ENCODE data around the gene RBM15. TPM values are rescaled to one million over a fixed set of nuclear protein-coding genes. Genes with fewer than 3 reads are reported as not detected.

RBM15 gene
- total RNA-seq, result 31.6 and 31.9 TPM in 2 replicates
- long read RNA-seq, full-length matches to known transcripts, result 8 of 14 reads
- long read RNA-seq, partial matches to known transcripts, result 0 of 14 reads
- long read RNA-seq, other reads (novel, unspliced or antisense), result 6 of 14 reads

GRCh38 chr1:110338886-110339406, at the start of gene RBM15:
TSS of gene RBM15 (plus strand) at chr1:110339377. CDS start at chr1:110339406, 29 bp downstream.
- Mint-ChIP-seq H3K27ac (no peak within 1 kb of the TSS), H3K36me3 (ENCODE audit: insufficient read depth) (peaks cover 21% of the 10 kb centered on the region), H3K4me1 (ENCODE audit: low read depth) (peaks cover 45% of the 10 kb centered on the region), H3K4me3 (ENCODE audit: low read depth) (no peak within 1 kb of the TSS), H3K9me3 (ENCODE audit: low read depth) (no peaks in the 10 kb centered on the region), H3K27me3 (peaks cover 3% of the 10 kb centered on the region)
- no peak for TF ChIP-seq CTCF (IDR thresholded peaks at IDR 0.05; ENCODE audit: unreplicated experiment)
- peak; percentile 95 for DNase-seq (ENCODE audit: low spot score, unreplicated experiment)

- Mint-ChIP-seq H3K27me3 (peaks cover 35% of the 10 kb centered on the region), H3K27ac (no peak overlapping the region), H3K36me3 (ENCODE audit: insufficient read depth) (no peaks in the 10 kb centered on the region), H3K9me3 (ENCODE audit: low read depth) (no peaks in the 10 kb centered on the region), H3K4me1 (ENCODE audit: low read depth) (peaks cover 5% of the 10 kb centered on the region), H3K4me3 (ENCODE audit: low read depth) (no peak overlapping the region)
- no peak for TF ChIP-seq CTCF (IDR thresholded peaks at IDR 0.05; ENCODE audit: unreplicated experiment)
- no peak for DNase-seq (ENCODE audit: low spot score, unreplicated experiment)
These were observed 47.7 kb upstream of the RBM15 start for GRCh38 chr1:110291241-110292030.

- no peak for TF ChIP-seq CTCF (IDR thresholded peaks at IDR 0.05; ENCODE audit: unreplicated experiment)
- Mint-ChIP-seq H3K27ac (no peak overlapping the region), H3K4me1 (ENCODE audit: low read depth) (peaks cover 5% of the 10 kb centered on the region), H3K27me3 (peaks cover 37% of the 10 kb centered on the region), H3K36me3 (ENCODE audit: insufficient read depth) (no peaks in the 10 kb centered on the region), H3K4me3 (ENCODE audit: low read depth) (no peak overlapping the region), H3K9me3 (ENCODE audit: low read depth) (no peaks in the 10 kb centered on the region)
- DNase-seq (ENCODE audit: low spot score, unreplicated experiment), result no peak
These were observed 47.0 kb upstream of the RBM15 start for GRCh38 chr1:110292031-110292741.

- no peak for DNase-seq (ENCODE audit: low spot score, unreplicated experiment)
- H3K36me3 Mint-ChIP-seq (ENCODE audit: insufficient read depth), result no peaks in the 10 kb centered on the region
- peaks cover 5% of the 10 kb centered on the region for H3K4me1 Mint-ChIP-seq (ENCODE audit: low read depth)
- H3K9me3 Mint-ChIP-seq (ENCODE audit: low read depth), result no peaks in the 10 kb centered on the region
- H3K27me3 Mint-ChIP-seq, result peaks cover 48% of the 10 kb centered on the region
- no peak for TF ChIP-seq CTCF (IDR thresholded peaks at IDR 0.05; ENCODE audit: unreplicated experiment)
- no peak overlapping the region for H3K27ac Mint-ChIP-seq
- no peak overlapping the region for H3K4me3 Mint-ChIP-seq (ENCODE audit: low read depth)
These were observed 45.5 kb upstream of the RBM15 start for GRCh38 chr1:110293601-110294104.

GRCh38 chr1:110294308-110294707, 44.9 kb upstream of the RBM15 start:
- H3K36me3 Mint-ChIP-seq (ENCODE audit: insufficient read depth), result no peaks in the 10 kb centered on the region
- DNase-seq (ENCODE audit: low spot score, unreplicated experiment), result no peak
- no peak for TF ChIP-seq CTCF (IDR thresholded peaks at IDR 0.05; ENCODE audit: unreplicated experiment)
- no peak overlapping the region for H3K27ac Mint-ChIP-seq
- H3K9me3 Mint-ChIP-seq (ENCODE audit: low read depth), result no peaks in the 10 kb centered on the region
- no peak overlapping the region for H3K4me3 Mint-ChIP-seq (ENCODE audit: low read depth)
- H3K27me3 Mint-ChIP-seq, result peaks cover 47% of the 10 kb centered on the region
- peaks cover 5% of the 10 kb centered on the region for H3K4me1 Mint-ChIP-seq (ENCODE audit: low read depth)

Data from progenitor cell of endocrine pancreas (in vitro differentiated cells).